SKM-1 treated with dmso at 0.1 percent for 144 hours (cell line): ENCODE measurements around the gene PDP2.

Experiments used
- DNase-seq: peaks from one replicate; lab custom pipeline; 2025; ENCODE audit not compliant: unreplicated experiment; lab: John Stamatoyannopoulos, UW

The PDP2 gene

DNA sequence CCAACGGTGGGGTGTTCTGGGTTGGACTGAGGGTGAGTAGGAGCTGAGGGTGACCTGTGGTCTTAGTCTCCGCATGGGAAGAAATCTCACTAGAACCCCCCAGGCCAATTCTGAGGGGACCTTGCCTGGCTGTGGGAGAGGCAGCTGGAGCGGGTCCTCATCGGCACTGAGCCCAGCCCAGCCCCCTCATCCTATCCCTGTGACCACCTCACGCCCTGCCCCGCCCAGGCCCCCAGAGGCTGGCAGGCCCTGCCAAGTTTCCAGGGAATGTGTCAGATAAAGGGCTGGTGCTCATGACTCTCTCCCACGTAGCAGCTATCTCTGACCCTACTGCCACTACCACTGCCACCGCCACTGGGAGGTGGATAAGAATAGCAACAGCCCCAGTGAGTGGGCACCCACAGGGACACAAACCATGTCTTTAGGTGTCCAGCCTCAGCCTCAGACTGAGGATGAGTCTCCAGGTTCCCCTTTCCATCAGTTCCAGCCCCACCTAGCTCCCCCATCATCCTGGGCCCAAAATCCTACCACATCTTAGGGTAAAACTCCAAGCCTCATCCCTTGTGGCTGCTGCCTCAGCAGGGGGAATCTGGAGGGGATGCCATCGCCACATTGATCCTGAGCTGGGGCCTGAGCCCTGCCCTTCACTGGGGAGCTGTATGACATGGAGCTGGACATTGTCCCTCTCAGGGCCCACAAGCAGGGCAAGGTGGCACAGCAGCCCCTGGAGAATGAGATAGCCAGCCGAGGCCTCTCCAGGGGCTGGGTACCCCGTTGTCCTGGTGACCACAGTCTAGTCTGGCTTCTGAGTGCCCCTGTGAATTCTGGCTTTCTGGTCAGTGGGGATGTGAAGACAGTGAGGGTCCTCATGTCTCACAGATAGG, 23.5 kb downstream of the PDP2 start:
- no peak for DNase-seq

DNA sequence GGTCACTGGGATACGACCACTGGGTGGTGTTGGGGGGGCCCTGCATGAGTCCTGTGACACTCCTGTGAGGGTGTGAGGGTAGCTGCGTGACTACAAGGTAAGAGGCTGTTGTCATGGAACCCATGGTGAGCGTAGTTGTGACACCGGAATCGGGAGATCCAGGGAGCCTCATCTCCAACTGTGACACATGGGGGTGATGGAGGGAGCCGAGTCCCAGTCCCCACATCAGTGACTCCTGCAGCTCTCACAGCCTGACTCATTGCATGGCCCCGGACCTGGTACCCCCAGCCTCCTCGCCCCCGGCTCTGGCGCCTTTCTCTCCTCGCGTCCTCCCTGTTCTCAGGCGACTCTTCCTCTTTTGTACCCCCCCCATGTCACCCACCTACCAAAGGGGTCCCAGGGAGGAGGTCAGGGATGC, 24.1 kb downstream of the PDP2 start:
- DNase-seq, result no peak

DNA sequence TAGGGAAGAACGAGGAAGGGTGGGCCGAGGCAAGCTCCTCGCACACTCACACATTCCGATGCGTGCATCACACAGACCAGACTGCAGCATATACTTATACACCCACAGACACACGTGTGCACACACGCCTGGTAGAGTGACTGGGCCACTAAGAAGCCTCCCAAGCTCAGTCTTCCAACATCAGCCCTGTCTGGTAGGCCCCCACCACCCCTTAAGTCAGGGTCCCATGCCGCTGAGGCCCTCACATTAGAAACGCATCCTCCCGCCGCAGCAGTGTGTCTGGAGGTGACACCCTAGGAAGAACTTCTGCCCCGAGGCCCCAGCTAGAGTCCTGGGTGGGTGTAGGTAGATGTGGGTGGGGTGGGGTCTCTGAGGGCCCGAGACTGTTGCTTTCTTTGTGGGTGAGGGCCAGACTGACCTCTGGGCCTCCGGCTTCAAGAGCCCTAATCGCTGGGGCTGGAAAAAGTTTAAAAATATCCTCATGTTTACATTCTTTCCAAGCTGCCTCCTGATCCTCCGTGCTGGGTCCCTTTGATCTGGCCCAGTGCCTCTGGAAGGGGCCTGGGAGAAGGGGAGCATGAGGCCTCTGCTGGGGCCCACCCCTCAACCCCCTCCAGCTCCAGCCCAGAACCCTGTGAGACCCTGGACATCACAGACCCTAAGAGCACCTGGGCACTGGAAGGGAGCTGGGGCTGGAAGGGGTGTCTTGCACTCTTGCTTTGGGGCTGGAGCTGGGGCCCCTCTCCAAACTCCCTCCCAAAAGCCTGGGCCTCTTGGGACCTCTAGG, 24.7 kb downstream of the PDP2 start:
- DNase-seq, result no peak

- DNase-seq, result no peak
Measured at GRCh38 chr16:66905633-66906539, 25.6 kb downstream of the PDP2 start.

DNA sequence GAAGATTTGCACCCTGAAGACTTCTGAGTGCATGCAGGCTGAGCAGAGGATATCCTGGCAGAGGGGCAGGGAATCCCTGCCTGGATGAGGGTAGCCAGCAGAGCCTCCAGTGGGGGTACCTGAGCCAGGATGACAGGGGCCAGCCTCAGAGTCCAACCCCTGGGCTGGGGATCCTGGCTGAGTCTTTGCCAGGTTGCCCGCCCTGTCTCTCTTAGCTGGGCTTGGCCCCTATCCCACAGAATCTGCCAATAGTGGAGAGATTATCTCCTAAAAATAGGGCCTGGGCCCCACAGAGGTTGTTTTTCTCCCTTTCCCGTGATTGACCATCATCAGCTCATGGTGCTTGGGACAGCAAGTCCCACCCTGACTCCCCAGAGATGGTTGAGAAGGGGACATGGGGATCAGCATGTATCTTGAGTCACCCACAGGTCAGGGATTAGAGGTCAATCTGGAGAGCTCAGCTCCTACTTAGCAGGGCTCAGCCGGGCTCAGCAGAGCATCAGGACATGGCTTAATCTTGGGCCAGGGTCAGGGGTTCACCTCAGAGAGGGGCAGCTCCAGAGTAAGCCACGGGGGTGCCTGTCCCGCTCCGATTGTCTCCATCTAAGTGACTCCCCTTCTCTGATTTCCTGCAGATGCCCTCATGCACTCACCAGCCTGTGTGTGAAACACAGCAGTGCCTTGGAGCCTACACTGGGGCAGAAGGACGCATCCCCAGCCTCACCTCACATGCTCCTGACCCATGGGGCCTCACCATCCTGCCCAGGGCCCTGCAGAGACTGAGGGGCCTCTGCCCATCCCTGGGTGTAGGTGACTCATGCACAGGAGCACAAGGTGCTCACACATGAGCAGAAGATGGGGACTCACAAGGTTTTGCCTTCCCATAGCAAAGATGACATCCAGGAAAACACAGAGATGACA, 26.9 kb downstream of the PDP2 start:
- DNase-seq, result no peak

DNA sequence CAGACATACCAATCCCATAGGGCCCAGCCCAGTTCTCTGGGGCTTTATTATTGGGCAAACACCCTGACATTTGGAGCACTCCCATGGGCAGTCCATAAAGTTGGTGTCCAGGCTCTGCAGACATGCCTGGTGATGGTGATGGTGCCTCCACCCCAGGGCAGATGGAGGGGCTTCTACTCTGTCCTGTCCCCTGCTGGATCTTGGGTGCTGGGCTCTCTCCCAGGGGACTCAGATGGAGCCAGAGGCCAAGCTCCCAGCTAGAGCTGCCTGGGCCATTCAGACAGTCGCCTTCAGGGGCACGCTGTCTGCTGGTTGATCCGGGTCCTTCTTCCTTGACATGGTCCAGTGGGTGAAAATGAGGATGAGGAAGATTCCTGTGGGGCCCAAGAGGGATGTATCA, 27.8 kb downstream of the PDP2 start:
- no peak for DNase-seq

- DNase-seq, result no peak
Measured at GRCh38 chr16:66908762-66909559, 28.6 kb downstream of the PDP2 start.

DNA sequence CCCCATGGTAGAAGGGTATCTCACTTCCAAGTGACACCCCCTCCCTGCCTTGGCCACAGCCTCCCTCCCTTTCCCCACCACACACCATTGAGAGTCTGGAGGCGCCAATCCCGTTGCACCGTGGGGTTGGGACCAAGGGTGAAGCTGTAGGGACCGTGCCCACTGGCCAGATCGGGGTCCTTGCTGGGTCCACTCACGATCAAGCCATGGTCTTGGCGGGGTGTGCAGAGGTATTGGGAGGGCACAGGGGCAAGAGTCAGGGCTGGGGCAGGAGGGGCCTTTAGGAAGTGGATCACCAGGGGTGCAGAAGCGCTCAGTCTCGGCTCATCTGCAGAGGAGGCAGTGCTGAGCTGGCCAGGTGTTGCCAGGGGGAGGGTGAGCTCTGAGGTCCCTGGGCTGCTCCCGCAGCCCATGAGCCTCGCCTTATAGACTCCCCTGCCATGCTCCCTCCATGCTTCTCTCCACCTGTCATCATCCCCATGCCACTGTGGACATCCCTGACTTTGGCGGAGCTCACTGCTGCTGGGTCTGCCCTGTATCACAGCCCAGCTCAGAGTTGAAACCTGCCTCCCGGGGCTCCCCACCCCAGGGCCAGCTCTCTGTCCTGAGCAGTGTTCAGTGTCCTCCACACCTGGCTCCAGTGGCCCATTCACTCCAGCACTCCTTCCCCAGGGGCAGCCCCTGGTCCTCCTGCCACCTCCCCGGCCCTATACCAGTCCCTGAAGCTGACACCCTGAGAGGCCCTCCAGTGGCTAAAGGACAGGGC, 30.0 kb downstream of the PDP2 start:
- DNase-seq, result no peak

- no peak for DNase-seq
Measured at GRCh38 chr16:66911112-66911511, 30.8 kb downstream of the PDP2 start.

GRCh38 chr16:66911801-66912200, 31.5 kb downstream of the PDP2 start:
- no peak for DNase-seq

GRCh38 chr16:66913081-66913480, 32.8 kb downstream of the PDP2 start:
- no peak for DNase-seq

DNA sequence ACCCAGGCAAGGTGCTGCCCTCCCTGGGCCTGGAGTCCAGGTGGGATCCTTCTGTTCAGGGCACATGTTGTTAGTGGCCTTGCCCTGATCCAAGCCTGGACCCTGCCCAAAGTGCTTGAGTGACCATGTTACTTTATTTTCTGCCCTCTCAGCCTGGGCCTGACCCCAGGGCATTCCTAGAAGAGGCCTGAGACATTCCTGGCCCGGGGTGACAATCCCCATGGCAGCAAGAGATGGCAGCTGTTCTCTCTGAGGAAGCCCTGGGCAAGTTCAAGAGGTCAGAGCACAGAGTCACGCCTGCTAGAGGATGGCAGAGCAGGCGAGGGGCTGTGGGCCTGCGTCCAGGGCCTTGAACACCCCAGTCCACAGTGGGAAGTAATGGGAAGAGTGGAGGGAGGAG, 33.4 kb downstream of the PDP2 start:
- no peak for DNase-seq

- DNase-seq, result no peak
Measured at GRCh38 chr16:66914541-66914940, 34.2 kb downstream of the PDP2 start.

GRCh38 chr16:66915041-66915440, 34.7 kb downstream of the PDP2 start:
- no peak for DNase-seq

- DNase-seq, result no peak
Measured at GRCh38 chr16:66916518-66916917, 36.2 kb downstream of the PDP2 start.

- DNase-seq, result no peak
Measured at GRCh38 chr16:66917741-66918140, 37.4 kb downstream of the PDP2 start.

GRCh38 chr16:66918355-66918754, 38.0 kb downstream of the PDP2 start:
- DNase-seq, result no peak

GRCh38 chr16:66918803-66919568, 38.7 kb downstream of the PDP2 start, which contains the start of gene CDH16:
CDH16 (minus strand) TSS chr16:66918885; CDS start chr16:66918065, 820 bp downstream.
- no peak for DNase-seq
